HG02943 (cell line): Measurements from ENCODE around the gene HCLS1.
"Not testable (repeated sequence)": the region's sequence is repeated elsewhere in the genome, so short reads cannot be mapped to it uniquely, and the experiment has no call there.

ENCODE experiments used
- ATAC-seq: cut with Tn5 transposase; IDR thresholded peaks from one replicate; pipeline ENCODE4 v1.9.1; 2021; ENCODE audit warnings: mild to moderate bottlenecking, low read depth, moderate library complexity; ENCODE audit not compliant: unreplicated experiment

The HCLS1 gene

GRCh38 chr3:121660356-121661171, at the start of gene HCLS1:
TSS of gene HCLS1 (minus strand) at chr3:121660903. CDS start at chr3:121658347, 2,556 bp downstream.
- ATAC-seq, result peak; percentile 84

- no peak for ATAC-seq
These were observed 49.6 kb upstream of the HCLS1 start for GRCh38 chr3:121710347-121710746.

- no peak for ATAC-seq
These were observed 47.0 kb upstream of the HCLS1 start for GRCh38 chr3:121707531-121708273.

GRCh38 chr3:121705541-121705940, 44.8 kb upstream of the HCLS1 start:
- ATAC-seq, result no peak

GRCh38 chr3:121703973-121704372, 43.3 kb upstream of the HCLS1 start:
- ATAC-seq, result no peak

GRCh38 chr3:121698901-121699300, 38.2 kb upstream of the HCLS1 start:
- no peak for ATAC-seq

- no peak for ATAC-seq
These were observed 37.8 kb upstream of the HCLS1 start for GRCh38 chr3:121698476-121698875.

- no peak for ATAC-seq
These were observed 35.5 kb upstream of the HCLS1 start for GRCh38 chr3:121696186-121696585.

GRCh38 chr3:121692010-121692699, 31.5 kb upstream of the HCLS1 start:
- no peak for ATAC-seq

- ATAC-seq, result no peak
These were observed 30.2 kb upstream of the HCLS1 start for GRCh38 chr3:121690777-121691405.

GRCh38 chr3:121688747-121689146, 28.0 kb upstream of the HCLS1 start:
- not testable (repeated sequence) for ATAC-seq

- ATAC-seq, result no peak
These were observed 21.1 kb upstream of the HCLS1 start for GRCh38 chr3:121681792-121682191.

GRCh38 chr3:121677141-121677540, 16.4 kb upstream of the HCLS1 start:
- no peak for ATAC-seq

- ATAC-seq, result no peak
These were observed 10.0 kb upstream of the HCLS1 start for GRCh38 chr3:121670676-121671075.

GRCh38 chr3:121667333-121667732, 6.6 kb upstream of the HCLS1 start:
- ATAC-seq, result no peak

- no peak for ATAC-seq
These were observed 4.8 kb upstream of the HCLS1 start for GRCh38 chr3:121665488-121665887.

GRCh38 chr3:121663171-121663847, 2.6 kb upstream of the HCLS1 start:
- no peak for ATAC-seq

GRCh38 chr3:121662742-121663141, 2.0 kb upstream of the HCLS1 start:
- no peak for ATAC-seq

GRCh38 chr3:121661376-121661775, 673 bp upstream of the HCLS1 start:
- no peak for ATAC-seq

GRCh38 chr3:121659586-121659985, 1.1 kb downstream of the HCLS1 start:
- no peak for ATAC-seq
